Measurements from ENCODE around the gene CYS1. TPM values are rescaled to one million over a fixed set of nuclear protein-coding genes. Genes with fewer than 3 reads are reported as not detected.
"Not testable (repeated sequence)": the region's sequence is repeated elsewhere in the genome, so short reads cannot be mapped to it uniquely, and the experiment has no call there.

Gene CYS1
- total and polyA plus RNA-seq, 2 of the 8 experiments (the other 6 are each of a cell fraction or from before 2014, with no cell fraction given), result 0.09 to 0.13 TPM

- H4K20me1 ChIP-seq (replicated peaks in 1 of 2; ENCODE audit: control insufficient read depth in 1 of 2, insufficient read depth in 2 of 2, low read length in 2 of 2); POLR2A ChIA-PET (ENCODE audit: partially characterized antibody); H3K4me3 ChIP-seq (ENCODE audit: extremely low read depth in 1 of 4, insufficient read depth in 2 of 4, low read depth in 3 of 4, low read length in 4 of 4); H3K4me2 ChIP-seq (ENCODE audit: insufficient read depth in 1 of 2, low read depth in 2 of 2, low read length in 2 of 2); H3K79me1 ChIP-seq (ENCODE audit: low read depth, low read length); H3K4me1 ChIP-seq (replicated peaks in 1 of 4; ENCODE audit: control insufficient read depth in 3 of 4, insufficient read depth in 4 of 4, low read length in 3 of 4); H2AK5ac ChIP-seq (ENCODE audit: low read depth, low read length); H4K5ac ChIP-seq (ENCODE audit: insufficient read length, low read depth, low read length); H3K56ac ChIP-seq (replicated peaks; ENCODE audit: insufficient read length, low read depth, low read length); H3K14ac ChIP-seq (ENCODE audit: insufficient read length); H2BK5ac ChIP-seq (ENCODE audit: low read depth, low read length); H3K4ac ChIP-seq (replicated peaks; ENCODE audit: insufficient read length, low read depth, low read length); H2BK15ac ChIP-seq (ENCODE audit: low read length); H2BK20ac ChIP-seq (ENCODE audit: low read length); H2AFZ ChIP-seq (ENCODE audit: low read length); H2BK120ac ChIP-seq (replicated peaks; ENCODE audit: low read depth, low read length); H3K27me3 ChIP-seq (replicated peaks in 1 of 4; ENCODE audit: control insufficient read depth in 3 of 4, extremely low read depth in 1 of 4, insufficient read depth in 3 of 4, low read length in 3 of 4); CTCF ChIA-PET (ENCODE audit: partially characterized antibody); H3K9me3 ChIP-seq (ENCODE audit: insufficient read depth in 2 of 2, low read depth in 1 of 2, low read length in 1 of 2); H3K18ac ChIP-seq (ENCODE audit: extremely low read depth, low read length); H3K27ac ChIP-seq (ENCODE audit: low read depth, low read length); H3K23me2 ChIP-seq (ENCODE audit: low read depth, low read length); H4K91ac ChIP-seq (replicated peaks; ENCODE audit: insufficient read length, low read length); DNase-seq (ENCODE audit: low read depth in 1 of 2, low spot score in 2 of 2); H3K36me3 ChIP-seq (ENCODE audit: control insufficient read depth in 2 of 4, insufficient read depth in 4 of 4, low read length in 3 of 4); H2BK12ac ChIP-seq (ENCODE audit: low read depth, low read length); H3K9ac ChIP-seq (replicated peaks in 1 of 4; ENCODE audit: extremely low read depth in 1 of 4, low read depth in 3 of 4, low read length in 3 of 4); H3K79me2 ChIP-seq (ENCODE audit: control insufficient read depth in 1 of 2, insufficient read depth in 2 of 2, low read length in 2 of 2); H3K23ac ChIP-seq (ENCODE audit: insufficient read length); FAIRE-seq: not testable (repeated sequence)
- 95% methylated on average over 60 of the region's 61 CpGs; no CpG with 5 or more reads in 1 of the 2 experiments for WGBS, 2 experiments (ENCODE audit: extremely low coverage in 1 of 2, insufficient coverage in 1 of 2, insufficient read length in 1 of 2, insufficient replicate concordance in 2 of 2, low coverage in 1 of 2, low lambda C conversion rate in 2 of 2, missing lambda C conversion rate in 1 of 2)
- H4K8ac ChIP-seq (ENCODE audit: extremely low read depth, insufficient read depth, low read length), result peak overlapping the region; percentile 5; the same call in 1 of the 2 replicates
Observed at GRCh38 chr2:10011606-10012325, 68.4 kb downstream of the CYS1 start.

All from H1 (cell line).